Type B pancreatic cell (in vitro differentiated cells): ENCODE results near the gene SSU72. TPM values are rescaled to one million over a fixed set of nuclear protein-coding genes. Genes with fewer than 3 reads are reported as not detected.
A peak's percentile ranks its signal among the peaks of the same experiment; 100 is the strongest.

Experiments used
- DNase-seq: peaks from one replicate; pipeline ENCODE4 v3.0.0; 2021; ENCODE audit warnings: mixed read lengths; ENCODE audit not compliant: unreplicated experiment; ENCODE audit errors: extremely low spot score
- H3K27ac Mint-ChIP-seq: 2 replicates; pipeline ENCODE4 v1.8.0; 2021; ENCODE audit warnings: mild to moderate bottlenecking, mixed read lengths
- H3K27me3 Mint-ChIP-seq: 2 replicates; pipeline ENCODE4 v1.8.0; 2021; ENCODE audit warnings: mixed read lengths
- H3K36me3 Mint-ChIP-seq: 2 replicates; pipeline ENCODE4 v1.8.0; 2021; ENCODE audit warnings: mixed read lengths
- H3K4me1 Mint-ChIP-seq: one replicate; pipeline ENCODE4 v1.8.0; 2021; ENCODE audit warnings: mixed read lengths; ENCODE audit not compliant: unreplicated experiment
- H3K4me3 Mint-ChIP-seq: 2 replicates; pipeline ENCODE4 v1.8.0; 2021; ENCODE audit warnings: mild to moderate bottlenecking, mixed read lengths
- H3K9me3 Mint-ChIP-seq: 2 replicates; pipeline ENCODE4 v1.8.0; 2021; ENCODE audit warnings: mixed read lengths
- total RNA-seq: library from RNA; stranded (reverse); gene quantifications from 2 replicates; pipeline ENCODE4 v1.2.1, GENCODE V29; 2021; ENCODE audit warnings: low replicate concordance
- TF ChIP-seq, protein P1 (sequence below): fragments of 200-600 bp; sonication (generic); conservative IDR thresholded peaks from 2 replicates; pipeline ENCODE4 v1.5.0; 2021; ENCODE audit warnings: antibody characterized with exemption, mild to moderate bottlenecking

The SSU72 gene
- total RNA-seq, 1 donor from 2014 or later: 117 TPM

DNA sequence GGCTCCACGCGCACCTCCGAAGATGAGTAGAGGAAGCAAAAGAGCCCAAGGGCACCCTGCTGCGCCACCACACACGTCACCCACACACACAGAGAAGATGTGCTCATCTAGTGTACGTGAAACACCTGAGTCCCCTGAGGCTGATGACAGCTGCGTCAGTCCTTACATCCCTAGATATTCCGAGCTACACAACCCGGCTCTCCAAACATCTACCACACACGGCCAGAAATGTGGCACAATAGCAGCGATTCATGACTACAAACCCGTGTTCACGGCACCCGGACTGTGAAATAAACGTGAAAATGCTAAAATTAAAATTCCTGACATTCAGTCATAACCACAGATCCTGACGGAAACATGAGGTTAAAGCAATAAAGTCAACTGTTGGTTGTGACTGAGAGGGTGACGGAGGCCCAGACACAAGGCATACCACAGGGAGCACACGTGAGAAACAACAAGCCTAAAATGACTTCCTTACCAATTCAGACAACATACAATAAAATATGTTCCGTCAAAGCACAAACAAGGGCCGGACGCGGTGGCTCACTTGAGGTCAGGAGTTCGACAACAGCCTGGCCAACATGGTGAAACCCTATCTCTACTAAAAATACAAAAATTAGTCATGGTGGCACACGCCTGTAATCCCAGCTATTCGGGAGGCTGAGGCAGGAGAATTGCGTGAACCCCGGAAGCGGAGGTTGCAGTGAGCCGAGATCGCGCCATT is 7.3 kb downstream of the SSU72 start:
- DNase-seq: no peak
- Mint-ChIP-seq H3K4me3 (no peak overlapping the region), H3K36me3 (peaks cover 24% of the 10 kb centered on the region), H3K9me3 (no peaks in the 10 kb centered on the region), H3K4me1 (peaks cover 3% of the 10 kb centered on the region), H3K27ac (no peak overlapping the region), H3K27me3 (no peaks in the 10 kb centered on the region)
- TF ChIP-seq, protein P1, sequence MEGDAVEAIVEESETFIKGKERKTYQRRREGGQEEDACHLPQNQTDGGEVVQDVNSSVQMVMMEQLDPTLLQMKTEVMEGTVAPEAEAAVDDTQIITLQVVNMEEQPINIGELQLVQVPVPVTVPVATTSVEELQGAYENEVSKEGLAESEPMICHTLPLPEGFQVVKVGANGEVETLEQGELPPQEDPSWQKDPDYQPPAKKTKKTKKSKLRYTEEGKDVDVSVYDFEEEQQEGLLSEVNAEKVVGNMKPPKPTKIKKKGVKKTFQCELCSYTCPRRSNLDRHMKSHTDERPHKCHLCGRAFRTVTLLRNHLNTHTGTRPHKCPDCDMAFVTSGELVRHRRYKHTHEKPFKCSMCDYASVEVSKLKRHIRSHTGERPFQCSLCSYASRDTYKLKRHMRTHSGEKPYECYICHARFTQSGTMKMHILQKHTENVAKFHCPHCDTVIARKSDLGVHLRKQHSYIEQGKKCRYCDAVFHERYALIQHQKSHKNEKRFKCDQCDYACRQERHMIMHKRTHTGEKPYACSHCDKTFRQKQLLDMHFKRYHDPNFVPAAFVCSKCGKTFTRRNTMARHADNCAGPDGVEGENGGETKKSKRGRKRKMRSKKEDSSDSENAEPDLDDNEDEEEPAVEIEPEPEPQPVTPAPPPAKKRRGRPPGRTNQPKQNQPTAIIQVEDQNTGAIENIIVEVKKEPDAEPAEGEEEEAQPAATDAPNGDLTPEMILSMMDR: no peak

DNA sequence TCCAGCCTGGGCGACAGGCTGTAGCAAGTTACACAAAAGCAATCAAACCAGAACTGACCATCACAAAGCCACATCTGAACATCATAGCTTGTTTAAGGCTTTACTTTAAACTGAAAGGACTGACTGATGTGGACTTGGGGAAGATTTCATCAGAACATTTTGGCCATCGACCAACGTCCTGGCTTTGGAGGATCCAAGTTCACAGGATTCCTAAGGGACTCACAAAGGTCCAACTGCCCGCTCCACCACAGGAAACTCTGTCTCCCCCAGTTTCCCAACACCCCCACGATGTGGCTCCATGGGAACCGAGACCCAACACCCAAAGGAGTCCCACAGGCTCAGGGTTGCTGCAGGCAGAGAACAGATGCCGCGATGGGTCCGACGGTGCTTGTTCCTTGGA is 9.3 kb downstream of the SSU72 start:
- no peak overlapping the region for H3K4me3 Mint-ChIP-seq
- no peaks in the 10 kb centered on the region for H3K27me3 Mint-ChIP-seq
- DNase-seq: no peak
- H3K36me3 Mint-ChIP-seq: peaks cover 27% of the 10 kb centered on the region
- H3K9me3 Mint-ChIP-seq: no peaks in the 10 kb centered on the region
- H3K27ac Mint-ChIP-seq: no peak overlapping the region
- TF ChIP-seq, protein P1: no peak
- H3K4me1 Mint-ChIP-seq: no peaks in the 10 kb centered on the region

DNA sequence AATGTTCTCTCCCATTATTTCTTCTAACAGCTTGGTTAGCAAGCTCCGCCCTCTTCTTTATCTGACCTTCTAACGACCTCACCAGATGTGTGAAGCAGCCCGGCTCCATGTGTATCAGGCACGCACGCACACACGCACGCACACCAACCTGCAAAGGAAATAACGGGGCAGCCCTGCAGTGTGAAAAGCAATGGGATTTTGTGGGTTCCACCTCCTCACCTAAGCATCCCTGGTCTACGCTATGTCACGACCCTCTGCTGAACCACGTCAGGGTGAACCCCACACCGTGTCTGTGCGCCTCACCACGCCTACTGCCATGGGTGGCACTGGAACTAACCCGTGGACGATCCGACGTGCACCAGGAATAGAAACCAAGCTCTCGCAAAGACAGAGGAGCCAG is 10.4 kb downstream of the SSU72 start:
- DNase-seq: no peak
- H3K4me3 Mint-ChIP-seq: no peak overlapping the region
- peak overlapping the region; percentile 7 for H3K27ac Mint-ChIP-seq
- H3K9me3 Mint-ChIP-seq: no peaks in the 10 kb centered on the region
- no peaks in the 10 kb centered on the region for H3K27me3 Mint-ChIP-seq
- H3K36me3 Mint-ChIP-seq: peaks cover 26% of the 10 kb centered on the region
- TF ChIP-seq, protein P1: no peak
- H3K4me1 Mint-ChIP-seq: no peaks in the 10 kb centered on the region

DNA sequence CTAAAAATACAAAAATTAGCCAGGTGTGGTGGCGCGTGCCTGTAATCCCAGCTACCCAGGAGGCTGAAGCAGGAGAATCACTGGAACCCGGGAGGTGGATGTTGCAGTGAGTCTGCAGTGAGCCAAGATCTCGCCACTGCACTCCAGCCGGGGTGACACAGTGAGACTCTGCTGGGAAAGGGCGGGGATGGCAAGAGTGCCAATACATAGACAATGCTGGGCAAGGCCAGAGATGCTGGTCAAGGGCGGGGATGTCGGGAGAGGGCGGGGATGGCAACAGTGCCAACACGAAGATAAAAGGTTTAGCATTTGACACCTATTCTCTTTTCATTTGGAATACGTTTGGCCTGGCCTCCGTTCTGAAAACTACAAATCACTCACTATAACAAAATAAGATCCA is 11.0 kb downstream of the SSU72 start:
- DNase-seq: no peak
- Mint-ChIP-seq H3K9me3 (no peaks in the 10 kb centered on the region), H3K4me1 (peaks cover 5% of the 10 kb centered on the region), H3K4me3 (no peak overlapping the region), H3K27ac (no peak overlapping the region), H3K36me3 (peaks cover 26% of the 10 kb centered on the region), H3K27me3 (no peaks in the 10 kb centered on the region)
- TF ChIP-seq, protein P1: no peak

DNA sequence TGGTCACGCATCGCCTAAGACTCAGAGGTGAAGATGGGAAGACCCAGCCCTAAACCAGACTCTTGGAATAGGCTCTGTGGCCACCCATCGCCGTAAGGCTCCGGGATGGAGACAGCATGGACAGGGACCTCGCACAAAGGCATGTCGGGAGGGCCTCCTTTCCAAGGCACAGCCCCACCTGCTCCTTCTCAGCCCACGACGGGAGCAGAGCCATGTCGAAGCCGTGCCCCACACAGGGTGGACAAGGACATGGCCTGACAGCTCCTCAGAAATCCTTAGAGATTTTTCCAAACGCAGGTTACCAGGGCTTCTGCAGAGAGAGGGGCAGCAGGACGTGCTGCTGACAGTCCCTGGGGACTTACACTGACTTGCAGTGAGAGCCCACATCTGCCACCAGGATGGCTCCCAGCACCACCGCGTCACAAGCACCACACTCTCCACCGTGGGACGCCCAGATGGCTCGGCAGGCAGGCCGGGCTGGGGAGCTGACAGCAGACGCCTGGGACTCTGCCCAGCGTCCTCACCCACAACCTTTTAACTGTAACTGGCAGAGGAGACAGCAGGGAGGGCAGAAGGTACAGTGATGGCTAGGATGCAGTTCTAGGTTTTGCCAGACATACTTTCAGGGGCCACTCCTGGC is 12.0 kb downstream of the SSU72 start:
- no peak overlapping the region for H3K4me3 Mint-ChIP-seq
- peaks cover 26% of the 10 kb centered on the region for H3K36me3 Mint-ChIP-seq
- TF ChIP-seq, protein P1: no peak
- peaks cover 6% of the 10 kb centered on the region for H3K4me1 Mint-ChIP-seq
- H3K27ac Mint-ChIP-seq: no peak overlapping the region
- no peaks in the 10 kb centered on the region for H3K9me3 Mint-ChIP-seq
- no peaks in the 10 kb centered on the region for H3K27me3 Mint-ChIP-seq
- DNase-seq: no peak
